ENCODE measurements around the gene DTD2. TPM values are rescaled to one million over a fixed set of nuclear protein-coding genes. Genes with fewer than 3 reads are reported as not detected.

The DTD2 gene
- total and polyA plus RNA-seq, 2 of the 8 experiments (the other 6 are each of a cell fraction or from before 2014, with no cell fraction given) = 12.0 to 19.5 TPM

DNA sequence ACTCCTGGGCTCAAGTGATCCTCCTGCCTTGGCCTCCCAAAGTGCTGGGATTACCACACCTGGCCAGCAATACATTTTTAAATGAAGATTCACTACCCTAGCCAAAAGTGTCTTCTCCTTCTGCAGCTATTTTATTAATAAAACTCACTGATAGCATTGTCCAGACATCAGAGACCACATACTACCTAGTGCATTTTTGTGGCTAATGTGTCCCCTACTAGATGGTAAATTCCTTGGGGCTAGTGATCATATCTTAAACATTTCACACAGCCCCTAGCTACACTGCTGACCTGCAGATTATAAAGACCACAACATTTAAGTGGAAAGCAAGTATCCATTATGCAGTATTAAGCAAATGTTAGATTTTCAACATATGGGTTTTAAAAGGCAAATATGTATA is 17.0 kb downstream of the DTD2 start:
- Histone ChIP-seq H2AK5ac (ENCODE audit: low read depth, low read length) (no peak overlapping the region), H3K27ac (ENCODE audit: low read depth, low read length) (no peak overlapping the region), H3K79me2 (ENCODE audit: control insufficient read depth in 1 of 2, insufficient read depth in 2 of 2, low read length in 2 of 2) (no peaks in the 10 kb centered on the region), H4K20me1 (replicated peaks in 1 of 2; ENCODE audit: control insufficient read depth in 1 of 2, insufficient read depth in 2 of 2, low read length in 2 of 2) (no peaks in the 10 kb centered on the region), H3K79me1 (ENCODE audit: low read depth, low read length) (no peaks in the 10 kb centered on the region), H3K36me3 (ENCODE audit: control insufficient read depth in 2 of 4, insufficient read depth in 4 of 4, low read length in 3 of 4) (peaks cover 0 to 2% (median 0%) of the 10 kb centered on the region in 4 experiments; a peak in 1 of 8 replicates), H3K4ac (replicated peaks; ENCODE audit: insufficient read length, low read depth, low read length) (no peak overlapping the region), H2BK120ac (replicated peaks; ENCODE audit: low read depth, low read length) (no peak overlapping the region), H3K23ac (ENCODE audit: insufficient read length) (no peak overlapping the region), H3K14ac (ENCODE audit: insufficient read length) (no peak overlapping the region), H3K9ac (replicated peaks in 1 of 4; ENCODE audit: extremely low read depth in 1 of 4, low read depth in 3 of 4, low read length in 3 of 4) (no peak overlapping the region), H4K5ac (ENCODE audit: insufficient read length, low read depth, low read length) (no peak overlapping the region), H2BK12ac (ENCODE audit: low read depth, low read length) (no peak overlapping the region), H2BK5ac (ENCODE audit: low read depth, low read length) (no peak overlapping the region), H2BK20ac (ENCODE audit: low read length) (no peak overlapping the region), H3K27me3 (replicated peaks in 1 of 4; ENCODE audit: control insufficient read depth in 3 of 4, extremely low read depth in 1 of 4, insufficient read depth in 3 of 4, low read length in 3 of 4) (no peaks in the 10 kb centered on the region), H3K4me1 (replicated peaks in 1 of 4; ENCODE audit: control insufficient read depth in 3 of 4, insufficient read depth in 4 of 4, low read length in 3 of 4) (no peaks in the 10 kb centered on the region), H3K18ac (ENCODE audit: extremely low read depth, low read length) (no peak overlapping the region), H2AFZ (ENCODE audit: low read length) (no peak overlapping the region), H3K23me2 (ENCODE audit: low read depth, low read length) (no peaks in the 10 kb centered on the region), H2BK15ac (ENCODE audit: low read length) (no peak overlapping the region), H4K8ac (ENCODE audit: extremely low read depth, insufficient read depth, low read length) (no peak overlapping the region), H3K4me3 (ENCODE audit: extremely low read depth in 1 of 4, insufficient read depth in 2 of 4, low read depth in 3 of 4, low read length in 4 of 4) (no peak overlapping the region), H3K56ac (replicated peaks; ENCODE audit: insufficient read length, low read depth, low read length) (no peak overlapping the region), H4K91ac (replicated peaks; ENCODE audit: insufficient read length, low read length) (no peak overlapping the region), H3K4me2 (ENCODE audit: insufficient read depth in 1 of 2, low read depth in 2 of 2, low read length in 2 of 2) (no peak overlapping the region), H3K9me3 (ENCODE audit: insufficient read depth in 2 of 2, low read depth in 1 of 2, low read length in 1 of 2) (peaks cover 5 to 6% of the 10 kb centered on the region in 2 experiments; a peak in 2 of 4 replicates)
- CTCF ChIA-PET (ENCODE audit: partially characterized antibody) = no interaction called here
- DNase-seq (ENCODE audit: low read depth in 1 of 2, low spot score in 2 of 2) (no peak), FAIRE-seq (no peak)
- TF ChIP-seq GTF2F1 (IDR thresholded peaks at IDR 0.05; ENCODE audit: borderline replicate concordance, low read depth, low read length) (no peak), JUN (IDR thresholded peaks at IDR 0.05; ENCODE audit: low read depth, low read length) (no peak), TCF12 (IDR thresholded peaks at IDR 0.05; ENCODE audit: low read depth, low read length) (no peak), SP1 (IDR thresholded peaks at IDR 0.05; ENCODE audit: low read depth, low read length) (no peak), YY1 (IDR thresholded peaks at IDR 0.05; ENCODE audit: low read depth, low read length) (no peak), BACH1 (IDR thresholded peaks at IDR 0.05; ENCODE audit: low read length) (no peak), KDM1A (IDR thresholded peaks at IDR 0.05; ENCODE audit: borderline replicate concordance, low read length) (no peak)
- TF ChIP-seq, protein P1, sequence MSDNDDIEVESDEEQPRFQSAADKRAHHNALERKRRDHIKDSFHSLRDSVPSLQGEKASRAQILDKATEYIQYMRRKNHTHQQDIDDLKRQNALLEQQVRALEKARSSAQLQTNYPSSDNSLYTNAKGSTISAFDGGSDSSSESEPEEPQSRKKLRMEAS (IDR thresholded peaks at IDR 0.05) = no peak
- POLR2A ChIA-PET (ENCODE audit: partially characterized antibody) = no interaction called here
